HepG2 (cell line): ENCODE data around the gene HSPB9. TPM values are rescaled to one million over a fixed set of nuclear protein-coding genes. Genes with fewer than 3 reads are reported as not detected.
A peak's percentile ranks its signal among the peaks of the same experiment; 100 is the strongest.

ENCODE experiments used
- CBX2 ChIP-seq, 2 experiments: fragments of 200-600 bp in 1 of 2; sonication (generic); formaldehyde crosslinking in 1 of 2; IDR thresholded peaks; 2 replicates each; pipeline versions ENCODE4 v1.7.0 to v1.8.1; 2018 to 2022; ENCODE audit warnings: low read depth in 2 of 2, low read length in 1 of 2, mild to moderate bottlenecking in 1 of 2, missing genetic modification reagents in 1 of 2
- FIP1L1 ChIP-seq: fragments of 200-400 bp; formaldehyde crosslinking; IDR thresholded peaks from 2 replicates; pipeline ENCODE4 v1.6.1; 2018; ENCODE audit warnings: low read depth, mild to moderate bottlenecking, low read length, moderate library complexity, borderline replicate concordance; ENCODE audit not compliant: insufficient read depth
- GATAD2A ChIP-seq: IDR thresholded peaks from 2 replicates; pipeline ENCODE4 v1.6.1; 2016
- GFI1 ChIP-seq: sonication (generic); formaldehyde crosslinking; IDR thresholded peaks from 2 replicates; pipeline ENCODE4 v1.5.0; 2020; ENCODE audit warnings: missing genetic modification reagents, mild to moderate bottlenecking, borderline replicate concordance
- GTF2F1 ChIP-seq: fragments of 150-350 bp; IDR thresholded peaks from 2 replicates; pipeline ENCODE4 v1.6.1; 2014; ENCODE audit warnings: low read length
- HNRNPK ChIP-seq: fragments of 200-400 bp; formaldehyde crosslinking; IDR thresholded peaks from 2 replicates; pipeline ENCODE4 v1.6.1; 2018; ENCODE audit warnings: low read length, low read depth, moderate library complexity, mild to moderate bottlenecking; ENCODE audit not compliant: poor library complexity, severe bottlenecking
- KDM2A ChIP-seq: sonication (generic); formaldehyde crosslinking; IDR thresholded peaks from 2 replicates; pipeline ENCODE4 v1.4.0; 2020; ENCODE audit warnings: low read depth, missing genetic modification reagents, borderline replicate concordance
- KMT2A ChIP-seq: sonication (generic); formaldehyde crosslinking; IDR thresholded peaks from 2 replicates; pipeline ENCODE4 v1.4.0; 2020; ENCODE audit warnings: missing genetic modification reagents
- MTA1 ChIP-seq: sonication (generic); formaldehyde crosslinking; IDR thresholded peaks from 2 replicates; pipeline ENCODE4 v1.4.0; 2020; ENCODE audit warnings: missing genetic modification reagents, mild to moderate bottlenecking, borderline replicate concordance
- MXD4 ChIP-seq: IDR thresholded peaks from 2 replicates; pipeline ENCODE4 v1.6.1; 2016; ENCODE audit warnings: mild to moderate bottlenecking, missing biosample characterization, missing genetic modification reagents
- MYC ChIP-seq: sonication (generic); formaldehyde crosslinking; IDR thresholded peaks from 2 replicates; pipeline ENCODE4 v1.9.0; 2021; ENCODE audit warnings: missing genetic modification reagents, borderline replicate concordance
- NFE2L2 ChIP-seq: fragments of 150-350 bp; IDR thresholded peaks from 2 replicates; pipeline ENCODE4 v1.6.1; 2014; ENCODE audit warnings: low read length
- NFKBIZ ChIP-seq: IDR thresholded peaks from 2 replicates; pipeline ENCODE4 v1.6.1; 2018; ENCODE audit warnings: missing genetic modification reagents, missing compliant biosample characterization
- SMAD1 ChIP-seq: sonication (generic); formaldehyde crosslinking; IDR thresholded peaks from 2 replicates; pipeline ENCODE4 v1.4.0; 2020; ENCODE audit warnings: missing genetic modification reagents, low read depth, mild to moderate bottlenecking, borderline replicate concordance
- SYNCRIP ChIP-seq: fragments of 200-400 bp; formaldehyde crosslinking; IDR thresholded peaks from 2 replicates; pipeline ENCODE4 v1.6.1; 2018; ENCODE audit warnings: mild to moderate bottlenecking, low read depth, low read length; ENCODE audit not compliant: insufficient read depth
- TAF1 ChIP-seq: sonication (generic); formaldehyde crosslinking; IDR thresholded peaks from 2 replicates; pipeline ENCODE4 v1.4.0; 2020; ENCODE audit warnings: missing genetic modification reagents
- THAP7 ChIP-seq: sonication (generic); formaldehyde crosslinking; IDR thresholded peaks from 2 replicates; pipeline ENCODE4 v1.8.1; 2023; ENCODE audit warnings: mild to moderate bottlenecking, missing genetic modification reagents
- ZBTB7A ChIP-seq: sonication (generic); formaldehyde crosslinking; IDR thresholded peaks from 2 replicates; pipeline ENCODE4 v1.8.0; 2022; ENCODE audit warnings: mild to moderate bottlenecking, missing genetic modification reagents
- ZFP37 ChIP-seq: sonication (generic); formaldehyde crosslinking; IDR thresholded peaks from 2 replicates; pipeline ENCODE4 v1.4.0; 2020; ENCODE audit warnings: missing genetic modification reagents, borderline replicate concordance
- ZNF224 ChIP-seq: sonication (generic); formaldehyde crosslinking; IDR thresholded peaks from 2 replicates; pipeline ENCODE4 v1.5.0; 2020; ENCODE audit warnings: mild to moderate bottlenecking, missing genetic modification reagents
- ZNF235 ChIP-seq: sonication (generic); formaldehyde crosslinking; IDR thresholded peaks from 2 replicates; pipeline ENCODE4 v1.8.1; 2023; ENCODE audit warnings: mild to moderate bottlenecking, missing genetic modification reagents, borderline replicate concordance
- ZNF580 ChIP-seq: IDR thresholded peaks from 2 replicates; pipeline ENCODE4 v1.6.1; 2016; ENCODE audit warnings: low read depth, borderline replicate concordance
- ZSCAN25 ChIP-seq: sonication (generic); formaldehyde crosslinking; IDR thresholded peaks from 2 replicates; pipeline ENCODE4 v1.8.0; 2022; ENCODE audit warnings: mild to moderate bottlenecking, missing genetic modification reagents
- polyA plus RNA-seq, 8 experiments: library from polyadenylated mRNA; depleted of rRNA in 3 of 8; stranded (reverse) in 7 of 8; unstranded in 1 of 8; fragments of >200 nt; fragmentation: Illumina TruSeq in 4 of 8; extraction: Trizol in 4 of 8; gene quantifications; 2 replicates each; pipeline versions ENCODE4 v1.2.1 to v1.2.3, GENCODE V29; 2011 to 2016; ENCODE audit warnings: low read depth in 4 of 8, missing spikeins in 1 of 8, mixed read lengths in 1 of 8; ENCODE audit not compliant: insufficient read depth in 1 of 8
- total RNA-seq, 5 experiments: library from RNA; depleted of rRNA; stranded (reverse); fragments of >200 nt; fragmentation: Illumina TruSeq; extraction: Trizol; gene quantifications; 2 replicates each; pipeline ENCODE4 v1.2.3, GENCODE V29; 2016; ENCODE audit warnings: low read depth in 1 of 5
- TF ChIP-seq, protein P1 (sequence below): sonication (generic); formaldehyde crosslinking; IDR thresholded peaks from 2 replicates; pipeline ENCODE4 v1.5.0; 2020; ENCODE audit warnings: mild to moderate bottlenecking, missing genetic modification reagents, moderate library complexity
- TF ChIP-seq, protein P2 (sequence below): sonication (generic); formaldehyde crosslinking; IDR thresholded peaks from 2 replicates; pipeline ENCODE4 v1.5.1; 2020; ENCODE audit warnings: mild to moderate bottlenecking, missing genetic modification reagents, moderate library complexity

Gene HSPB9
- total and polyA plus RNA-seq, 2 of the 13 experiments (the other 11 are each of a cell fraction or from before 2014, with no cell fraction given), result 0.05 to 0.24 TPM

- TF ChIP-seq ZFP37 (no peak), ZNF580 (CRISPR knock-in tag) (no peak), NFE2L2 (no peak), CBX2 (IDR thresholded peaks at IDR 0.05; ENCODE audit: low read depth, low read length) (no peak), CBX2 (CRISPR knock-in tag; IDR thresholded peaks at IDR 0.05; ENCODE audit: low read depth) (no peak), SMAD1 (CRISPR knock-in tag) (no peak), NFKBIZ (no peak), HNRNPK (no peak), TAF1 (CRISPR knock-in tag) (no peak), MXD4 (CRISPR knock-in tag) (no peak), MYC (CRISPR knock-in tag) (no peak), FIP1L1 (no peak), GATAD2A (CRISPR knock-in tag) (peak; percentile 78), KMT2A (CRISPR knock-in tag) (no peak), ZNF224 (CRISPR knock-in tag) (no peak), GFI1 (no peak), THAP7 (no peak), KDM2A (CRISPR knock-in tag) (no peak), SYNCRIP (no peak), ZNF235 (no peak), ZBTB7A (CRISPR knock-in tag) (no peak), GTF2F1 (no peak), MTA1 (CRISPR knock-in tag) (no peak), ZSCAN25 (CRISPR knock-in tag) (no peak)
- TF ChIP-seq, protein P1, sequence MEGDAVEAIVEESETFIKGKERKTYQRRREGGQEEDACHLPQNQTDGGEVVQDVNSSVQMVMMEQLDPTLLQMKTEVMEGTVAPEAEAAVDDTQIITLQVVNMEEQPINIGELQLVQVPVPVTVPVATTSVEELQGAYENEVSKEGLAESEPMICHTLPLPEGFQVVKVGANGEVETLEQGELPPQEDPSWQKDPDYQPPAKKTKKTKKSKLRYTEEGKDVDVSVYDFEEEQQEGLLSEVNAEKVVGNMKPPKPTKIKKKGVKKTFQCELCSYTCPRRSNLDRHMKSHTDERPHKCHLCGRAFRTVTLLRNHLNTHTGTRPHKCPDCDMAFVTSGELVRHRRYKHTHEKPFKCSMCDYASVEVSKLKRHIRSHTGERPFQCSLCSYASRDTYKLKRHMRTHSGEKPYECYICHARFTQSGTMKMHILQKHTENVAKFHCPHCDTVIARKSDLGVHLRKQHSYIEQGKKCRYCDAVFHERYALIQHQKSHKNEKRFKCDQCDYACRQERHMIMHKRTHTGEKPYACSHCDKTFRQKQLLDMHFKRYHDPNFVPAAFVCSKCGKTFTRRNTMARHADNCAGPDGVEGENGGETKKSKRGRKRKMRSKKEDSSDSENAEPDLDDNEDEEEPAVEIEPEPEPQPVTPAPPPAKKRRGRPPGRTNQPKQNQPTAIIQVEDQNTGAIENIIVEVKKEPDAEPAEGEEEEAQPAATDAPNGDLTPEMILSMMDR (CRISPR knock-in tag), result 0 out of 2 replicates have a peak, but pooled peaks have one; percentile 8
- TF ChIP-seq, protein P2, sequence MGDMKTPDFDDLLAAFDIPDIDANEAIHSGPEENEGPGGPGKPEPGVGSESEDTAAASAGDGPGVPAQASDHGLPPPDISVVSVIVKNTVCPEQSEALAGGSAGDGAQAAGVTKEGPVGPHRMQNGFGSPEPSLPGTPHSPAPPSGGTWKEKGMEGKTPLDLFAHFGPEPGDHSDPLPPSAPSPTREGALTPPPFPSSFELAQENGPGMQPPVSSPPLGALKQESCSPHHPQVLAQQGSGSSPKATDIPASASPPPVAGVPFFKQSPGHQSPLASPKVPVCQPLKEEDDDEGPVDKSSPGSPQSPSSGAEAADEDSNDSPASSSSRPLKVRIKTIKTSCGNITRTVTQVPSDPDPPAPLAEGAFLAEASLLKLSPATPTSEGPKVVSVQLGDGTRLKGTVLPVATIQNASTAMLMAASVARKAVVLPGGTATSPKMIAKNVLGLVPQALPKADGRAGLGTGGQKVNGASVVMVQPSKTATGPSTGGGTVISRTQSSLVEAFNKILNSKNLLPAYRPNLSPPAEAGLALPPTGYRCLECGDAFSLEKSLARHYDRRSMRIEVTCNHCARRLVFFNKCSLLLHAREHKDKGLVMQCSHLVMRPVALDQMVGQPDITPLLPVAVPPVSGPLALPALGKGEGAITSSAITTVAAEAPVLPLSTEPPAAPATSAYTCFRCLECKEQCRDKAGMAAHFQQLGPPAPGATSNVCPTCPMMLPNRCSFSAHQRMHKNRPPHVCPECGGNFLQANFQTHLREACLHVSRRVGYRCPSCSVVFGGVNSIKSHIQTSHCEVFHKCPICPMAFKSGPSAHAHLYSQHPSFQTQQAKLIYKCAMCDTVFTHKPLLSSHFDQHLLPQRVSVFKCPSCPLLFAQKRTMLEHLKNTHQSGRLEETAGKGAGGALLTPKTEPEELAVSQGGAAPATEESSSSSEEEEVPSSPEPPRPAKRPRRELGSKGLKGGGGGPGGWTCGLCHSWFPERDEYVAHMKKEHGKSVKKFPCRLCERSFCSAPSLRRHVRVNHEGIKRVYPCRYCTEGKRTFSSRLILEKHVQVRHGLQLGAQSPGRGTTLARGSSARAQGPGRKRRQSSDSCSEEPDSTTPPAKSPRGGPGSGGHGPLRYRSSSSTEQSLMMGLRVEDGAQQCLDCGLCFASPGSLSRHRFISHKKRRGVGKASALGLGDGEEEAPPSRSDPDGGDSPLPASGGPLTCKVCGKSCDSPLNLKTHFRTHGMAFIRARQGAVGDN (CRISPR knock-in tag), result no peak
These were observed 46.8 kb upstream of the HSPB9 start (continued) for GRCh38 chr17:42075789-42076188.
